H9 (cell line): Measurements from ENCODE around the gene HAND2. TPM values are rescaled to one million over a fixed set of nuclear protein-coding genes. Genes with fewer than 3 reads are reported as not detected.

Source experiments
- DNase-seq: peaks from one replicate; pipeline ENCODE4 v3.0.0-alpha.2; 2017
- H2AFZ ChIP-seq: one replicate; pipeline ENCODE4 v1.6.1; 2013; ENCODE audit warnings: mild to moderate bottlenecking, low read length, control low read depth, moderate library complexity
- H2AK5ac ChIP-seq: 2 replicates; pipeline ENCODE4 v1.6.1; 2013; ENCODE audit warnings: low read length, control low read depth, mixed read lengths; ENCODE audit not compliant: insufficient read length
- H2BK120ac ChIP-seq: one replicate; pipeline ENCODE4 v1.6.1; 2013; ENCODE audit warnings: low read depth, mild to moderate bottlenecking, low read length, control low read depth, inconsistent platforms; ENCODE audit not compliant: poor library complexity, severe bottlenecking
- H2BK12ac ChIP-seq: 2 replicates; pipeline ENCODE4 v1.6.1; 2013; ENCODE audit warnings: low read length, control low read depth, mixed read lengths, low read depth; ENCODE audit not compliant: insufficient read length
- H2BK15ac ChIP-seq: 2 replicates; pipeline ENCODE4 v1.6.1; 2013; ENCODE audit warnings: low read depth, low read length, control low read depth
- H2BK20ac ChIP-seq: one replicate; pipeline ENCODE4 v1.6.1; 2013; ENCODE audit warnings: low read depth, mild to moderate bottlenecking, low read length, control low read depth, inconsistent platforms; ENCODE audit not compliant: poor library complexity, severe bottlenecking
- H2BK5ac ChIP-seq: 2 replicates; pipeline ENCODE4 v1.6.1; 2013; ENCODE audit warnings: low read length, control low read depth, mixed read lengths; ENCODE audit not compliant: insufficient read length
- H3K14ac ChIP-seq: 2 replicates; pipeline ENCODE4 v1.6.1; 2013; ENCODE audit warnings: low read length, control low read depth; ENCODE audit not compliant: insufficient read depth
- H3K18ac ChIP-seq: 2 replicates; pipeline ENCODE4 v1.6.1; 2013; ENCODE audit warnings: low read depth, mild to moderate bottlenecking, mixed read lengths, low read length, control low read depth; ENCODE audit not compliant: insufficient read length
- H3K23ac ChIP-seq: 2 replicates; pipeline ENCODE4 v1.6.1; 2013; ENCODE audit warnings: low read length, control low read depth, mixed read lengths, low read depth; ENCODE audit not compliant: insufficient read length
- H3K23me2 ChIP-seq: 2 replicates; pipeline ENCODE4 v1.6.1; 2013; ENCODE audit warnings: low read depth, mild to moderate bottlenecking, mixed read lengths, low read length, control low read depth; ENCODE audit not compliant: insufficient read length, poor library complexity, severe bottlenecking
- H3K27ac ChIP-seq: 2 replicates; pipeline ENCODE4 v1.5.1; 2013; ENCODE audit warnings: low read length, control low read depth, mixed read lengths, low read depth; ENCODE audit not compliant: insufficient read length
- H3K27me3 ChIP-seq: 2 replicates; pipeline ENCODE4 v1.6.1; 2013; ENCODE audit warnings: low read length, control low read depth, inconsistent platforms; ENCODE audit not compliant: insufficient read depth
- H3K4ac ChIP-seq: 2 replicates; pipeline ENCODE4 v1.6.1; 2013; ENCODE audit warnings: low read depth, mild to moderate bottlenecking, control low read depth, inconsistent platforms, low read length, moderate library complexity
- H3K4me1 ChIP-seq: 2 replicates; pipeline ENCODE4 v1.6.1; 2013; ENCODE audit warnings: low read length, control low read depth, inconsistent platforms; ENCODE audit not compliant: insufficient read depth
- H3K4me2 ChIP-seq: 2 replicates; pipeline ENCODE4 v1.6.1; 2013; ENCODE audit warnings: low read length, control low read depth, mixed read lengths; ENCODE audit not compliant: insufficient read length, insufficient read depth
- H3K56ac ChIP-seq: 2 replicates; pipeline ENCODE4 v1.6.1; 2013; ENCODE audit warnings: low read depth, mild to moderate bottlenecking, mixed read lengths, low read length, control low read depth; ENCODE audit not compliant: insufficient read length
- H3K79me1 ChIP-seq: 2 replicates; pipeline ENCODE4 v1.6.1; 2013; ENCODE audit warnings: low read depth, mild to moderate bottlenecking, moderate library complexity, low read length, control low read depth, inconsistent platforms; ENCODE audit not compliant: insufficient read depth, poor library complexity, severe bottlenecking
- H3K79me2 ChIP-seq: 2 replicates; pipeline ENCODE4 v1.6.1; 2013; ENCODE audit warnings: low read length, control low read depth, inconsistent platforms; ENCODE audit not compliant: insufficient read depth
- H3K9ac ChIP-seq: 2 replicates; pipeline ENCODE4 v1.6.1; 2013; ENCODE audit warnings: low read length, control low read depth, mixed read lengths; ENCODE audit not compliant: insufficient read length; ENCODE audit errors: extremely low read depth
- H3K9me3 ChIP-seq: one replicate; pipeline ENCODE4 v1.6.1; 2013; ENCODE audit warnings: low read depth, low read length, inconsistent platforms; ENCODE audit not compliant: control insufficient read depth
- H3T11ph ChIP-seq: one replicate; pipeline ENCODE4 v1.6.1; 2013; ENCODE audit warnings: mild to moderate bottlenecking, low read length, control low read depth, inconsistent platforms
- H4K20me1 ChIP-seq: one replicate; pipeline ENCODE4 v1.6.1; 2013; ENCODE audit not compliant: control insufficient read depth, insufficient read length, insufficient read depth
- H4K5ac ChIP-seq: 2 replicates; pipeline ENCODE4 v1.6.1; 2013; ENCODE audit warnings: low read depth, mild to moderate bottlenecking, mixed read lengths, low read length, control low read depth; ENCODE audit not compliant: insufficient read length
- H4K8ac ChIP-seq: replicated peaks from 2 replicates; pipeline ENCODE4 v1.6.1; 2013; ENCODE audit warnings: low read length, control low read depth, mixed read lengths, low read depth; ENCODE audit not compliant: insufficient read length
- H4K91ac ChIP-seq: 2 replicates; pipeline ENCODE4 v1.6.1; 2013; ENCODE audit warnings: low read depth, mild to moderate bottlenecking, moderate library complexity, mixed read lengths, low read length, control low read depth; ENCODE audit not compliant: insufficient read length
- H3K27ac Mint-ChIP-seq, 3 experiments: 2 replicates in 2 of 3; 3 replicates in 1 of 3; pipeline ENCODE4 v1.8.0; 2020 to 2021; ENCODE audit warnings: mixed read lengths in 3 of 3, mild to moderate bottlenecking in 1 of 3, moderate library complexity in 1 of 3
- H3K27me3 Mint-ChIP-seq: 2 replicates; pipeline ENCODE4 v1.8.0; 2021; ENCODE audit warnings: low read depth, mild to moderate bottlenecking, moderate library complexity, mixed read lengths
- H3K36me3 Mint-ChIP-seq, 3 experiments: 2 replicates in 2 of 3; 3 replicates in 1 of 3; pipeline ENCODE4 v1.8.0; 2020 to 2021; ENCODE audit warnings: low read depth in 3 of 3, mixed read lengths in 3 of 3; ENCODE audit not compliant: insufficient read depth in 1 of 3
- H3K4me1 Mint-ChIP-seq, 2 experiments: 2 replicates each; pipeline ENCODE4 v1.8.0; 2020; ENCODE audit warnings: mixed read lengths in 2 of 2
- H3K4me3 Mint-ChIP-seq, 2 experiments: 2 replicates in 1 of 2; 3 replicates in 1 of 2; pipeline ENCODE4 v1.8.0; 2020 to 2021; ENCODE audit warnings: mild to moderate bottlenecking in 2 of 2, mixed read lengths in 2 of 2, moderate library complexity in 1 of 2
- H3K9me3 Mint-ChIP-seq, 2 experiments: 2 replicates in 1 of 2; 3 replicates in 1 of 2; pipeline ENCODE4 v1.8.0; 2020; ENCODE audit warnings: mild to moderate bottlenecking in 2 of 2, mixed read lengths in 2 of 2, moderate library complexity in 1 of 2
- WGBS: extraction: QIAGEN DNeasy Blood & Tissue Kit; methylation state at CpG from one replicate; pipeline ENCODE4 v1.1.7; 2013; ENCODE audit warnings: missing lambda C conversion rate, low lambda C conversion rate, mixed read lengths; ENCODE audit not compliant: insufficient read length; ENCODE audit errors: extremely low coverage; 5-methylcytosine and 5-hydroxymethylcytosine counted together
- total RNA-seq: library from RNA; stranded (reverse); gene quantifications from 2 replicates; pipeline ENCODE4 v1.2.1, GENCODE V29; 2021
- TF ChIP-seq, protein P1 (sequence below): fragments of 200-600 bp; sonication (generic); conservative IDR thresholded peaks from 3 replicates; pipeline ENCODE4 v1.8.0; 2021; ENCODE audit warnings: antibody characterized with exemption, mild to moderate bottlenecking

The HAND2 gene
- total RNA-seq, 1 experiment from 2014 or later, result not detected

DNA sequence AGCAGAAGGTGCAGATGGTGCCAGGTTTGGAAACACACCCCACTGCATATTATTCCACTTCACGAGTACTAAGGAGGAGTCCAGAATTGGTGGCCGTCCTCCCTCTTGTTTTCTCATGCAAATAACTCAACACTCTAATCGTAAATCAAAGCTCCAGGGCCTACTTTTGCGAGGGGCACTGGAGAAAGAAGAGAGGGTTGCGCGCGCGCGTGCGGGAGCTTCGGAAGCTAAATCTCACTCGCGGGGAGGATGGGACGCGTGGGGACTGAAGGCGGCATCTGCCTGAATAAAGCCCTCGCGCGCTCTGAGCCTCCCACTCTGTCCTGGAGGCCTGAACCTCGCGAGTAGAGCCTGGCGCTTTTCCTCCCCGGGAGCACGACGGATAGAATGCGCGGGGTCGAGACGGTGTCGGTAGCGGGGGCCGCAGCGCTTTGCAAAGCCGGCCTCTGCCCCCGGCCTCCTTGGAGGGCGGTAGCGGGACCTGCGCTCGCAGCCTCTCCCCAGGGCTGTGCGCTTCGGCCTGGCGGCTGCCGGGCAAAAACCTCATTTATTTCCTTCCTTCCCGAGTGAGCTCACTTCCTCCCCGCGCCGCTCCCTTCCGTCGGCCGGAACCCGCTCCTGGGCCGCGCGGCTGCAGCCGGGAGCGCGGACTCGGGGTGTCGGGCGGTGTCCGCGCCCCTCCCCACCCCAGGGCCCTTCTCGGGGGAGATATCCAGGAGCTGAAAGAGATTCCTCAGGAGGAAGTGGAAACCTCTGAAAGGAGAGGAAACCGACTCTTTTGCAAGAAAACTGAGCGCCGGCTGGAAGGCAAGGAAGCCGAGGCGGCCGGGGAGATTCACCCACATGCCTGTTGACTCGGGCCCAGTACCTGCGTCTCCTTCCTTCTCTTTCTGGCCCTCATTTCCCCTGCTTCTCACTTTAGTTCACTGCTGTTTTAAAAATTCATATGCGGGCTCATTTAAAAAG, 20.7 kb downstream of the HAND2 start:
- H3K9ac ChIP-seq, result no peak overlapping the region
- DNase-seq, result no peak
- no peak overlapping the region for H2AK5ac ChIP-seq
- no peak overlapping the region for H3K14ac ChIP-seq
- no peaks in the 10 kb centered on the region for H3K79me1 ChIP-seq
- H3K36me3 Mint-ChIP-seq, result no peaks in the 10 kb centered on the region
- no peak overlapping the region for H3K23ac ChIP-seq
- H3K4me2 ChIP-seq, result peak overlapping the region; percentile 47
- H3K18ac ChIP-seq, result no peak overlapping the region
- H2BK15ac ChIP-seq, result no peak overlapping the region
- no peaks in the 10 kb centered on the region for H3K9me3 ChIP-seq
- H2BK5ac ChIP-seq, result no peak overlapping the region
- H2BK120ac ChIP-seq, result no peak overlapping the region
- no peaks in the 10 kb centered on the region for H3K23me2 ChIP-seq
- TF ChIP-seq, protein P1, sequence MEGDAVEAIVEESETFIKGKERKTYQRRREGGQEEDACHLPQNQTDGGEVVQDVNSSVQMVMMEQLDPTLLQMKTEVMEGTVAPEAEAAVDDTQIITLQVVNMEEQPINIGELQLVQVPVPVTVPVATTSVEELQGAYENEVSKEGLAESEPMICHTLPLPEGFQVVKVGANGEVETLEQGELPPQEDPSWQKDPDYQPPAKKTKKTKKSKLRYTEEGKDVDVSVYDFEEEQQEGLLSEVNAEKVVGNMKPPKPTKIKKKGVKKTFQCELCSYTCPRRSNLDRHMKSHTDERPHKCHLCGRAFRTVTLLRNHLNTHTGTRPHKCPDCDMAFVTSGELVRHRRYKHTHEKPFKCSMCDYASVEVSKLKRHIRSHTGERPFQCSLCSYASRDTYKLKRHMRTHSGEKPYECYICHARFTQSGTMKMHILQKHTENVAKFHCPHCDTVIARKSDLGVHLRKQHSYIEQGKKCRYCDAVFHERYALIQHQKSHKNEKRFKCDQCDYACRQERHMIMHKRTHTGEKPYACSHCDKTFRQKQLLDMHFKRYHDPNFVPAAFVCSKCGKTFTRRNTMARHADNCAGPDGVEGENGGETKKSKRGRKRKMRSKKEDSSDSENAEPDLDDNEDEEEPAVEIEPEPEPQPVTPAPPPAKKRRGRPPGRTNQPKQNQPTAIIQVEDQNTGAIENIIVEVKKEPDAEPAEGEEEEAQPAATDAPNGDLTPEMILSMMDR, result no peak
- no peak overlapping the region for H3K27ac Mint-ChIP-seq
- H3K27ac ChIP-seq, result no peak overlapping the region
- H3K4me3 Mint-ChIP-seq, result peak overlapping the region; percentile 52 to 70
- no peak overlapping the region for H4K5ac ChIP-seq
- no peak overlapping the region for H4K91ac ChIP-seq
- peaks cover 100% of the 10 kb centered on the region for H3K27me3 Mint-ChIP-seq
- no peak overlapping the region for H2BK12ac ChIP-seq
- H3K79me2 ChIP-seq, result no peaks in the 10 kb centered on the region
- H2AFZ ChIP-seq, result no peak overlapping the region
- peaks cover 3% of the 10 kb centered on the region; the same call in 1 of the 2 replicates for H3K4me1 ChIP-seq
- H3K4ac ChIP-seq, result no peak overlapping the region
- peaks cover 99% of the 10 kb centered on the region for H3K27me3 ChIP-seq
- H3K56ac ChIP-seq, result no peak overlapping the region
- peaks cover 0 to 3% of the 10 kb centered on the region in 2 experiments for H3K9me3 Mint-ChIP-seq
- no peak overlapping the region for H3T11ph ChIP-seq
- no peak overlapping the region for H4K8ac ChIP-seq
- H2BK20ac ChIP-seq, result no peak overlapping the region
- H3K4me1 Mint-ChIP-seq, result peaks cover 23 to 39% of the 10 kb centered on the region in 2 experiments
- no CpG with 5 or more reads among the region's 72 CpGs for WGBS
- H4K20me1 ChIP-seq, result no peaks in the 10 kb centered on the region
